Middle frontal gyrus (tissue), 1 donor: ENCODE results near the gene TEFM.
A peak's percentile ranks its signal among the peaks of the same experiment; 100 is the strongest.
"Not testable (repeated sequence)": the region's sequence is repeated elsewhere in the genome, so short reads cannot be mapped to it uniquely, and the experiment has no call there.

ENCODE experiments used
- DNase-seq: peaks from one replicate; pipeline ENCODE4 v3.0.0-alpha.2; 2015; ENCODE audit warnings: low spot score; ENCODE audit errors: extremely low spot score

Gene TEFM, protein sequence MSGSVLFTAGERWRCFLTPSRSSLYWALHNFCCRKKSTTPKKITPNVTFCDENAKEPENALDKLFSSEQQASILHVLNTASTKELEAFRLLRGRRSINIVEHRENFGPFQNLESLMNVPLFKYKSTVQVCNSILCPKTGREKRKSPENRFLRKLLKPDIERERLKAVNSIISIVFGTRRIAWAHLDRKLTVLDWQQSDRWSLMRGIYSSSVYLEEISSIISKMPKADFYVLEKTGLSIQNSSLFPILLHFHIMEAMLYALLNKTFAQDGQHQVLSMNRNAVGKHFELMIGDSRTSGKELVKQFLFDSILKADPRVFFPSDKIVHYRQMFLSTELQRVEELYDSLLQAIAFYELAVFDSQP

DNA sequence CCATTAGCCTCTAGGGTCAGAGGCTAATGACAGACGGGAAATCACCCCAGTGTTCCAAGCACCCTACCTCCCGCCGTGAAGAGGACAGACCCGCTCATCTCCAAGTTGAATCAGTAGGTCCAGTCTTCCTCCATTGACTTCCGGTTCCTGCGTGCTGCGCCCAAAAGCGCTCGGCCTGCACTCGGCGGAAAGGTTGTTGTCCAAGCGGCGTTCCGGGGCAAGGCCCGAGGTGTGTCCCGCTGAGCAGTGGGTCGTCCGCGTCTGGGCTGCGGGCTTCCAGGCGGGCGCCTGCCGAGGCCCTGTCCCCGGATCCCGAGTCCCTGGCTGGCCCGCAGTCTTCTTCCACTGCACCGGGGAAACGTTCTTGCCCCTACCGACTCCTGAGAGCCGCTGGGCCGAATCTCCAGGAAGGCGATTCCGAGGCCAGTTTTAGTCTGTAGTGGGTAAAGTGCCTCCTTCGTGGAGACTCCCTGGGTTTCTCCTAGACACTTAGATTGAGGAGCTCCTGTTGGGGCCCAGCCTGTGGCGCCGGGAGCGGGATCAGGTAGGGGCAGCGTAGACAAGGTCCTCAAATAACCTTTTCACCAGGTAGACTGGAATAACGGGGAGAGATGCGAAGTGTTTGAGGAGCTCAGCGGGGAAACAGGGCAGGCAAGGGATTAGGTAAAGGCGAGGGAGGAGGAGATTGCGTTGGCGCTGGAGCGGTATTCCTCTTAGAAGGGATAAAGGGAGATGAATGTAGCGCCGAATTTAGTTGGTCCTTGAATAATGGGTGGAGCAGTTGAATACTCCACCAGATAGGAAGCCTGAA, at the start of gene TEFM:
TSS of gene TEFM (minus strand) at position 138 of the 811 bp plus-strand sequence. CDS start at position 98, 40 bp downstream.
- peak; percentile 82 for DNase-seq

DNA sequence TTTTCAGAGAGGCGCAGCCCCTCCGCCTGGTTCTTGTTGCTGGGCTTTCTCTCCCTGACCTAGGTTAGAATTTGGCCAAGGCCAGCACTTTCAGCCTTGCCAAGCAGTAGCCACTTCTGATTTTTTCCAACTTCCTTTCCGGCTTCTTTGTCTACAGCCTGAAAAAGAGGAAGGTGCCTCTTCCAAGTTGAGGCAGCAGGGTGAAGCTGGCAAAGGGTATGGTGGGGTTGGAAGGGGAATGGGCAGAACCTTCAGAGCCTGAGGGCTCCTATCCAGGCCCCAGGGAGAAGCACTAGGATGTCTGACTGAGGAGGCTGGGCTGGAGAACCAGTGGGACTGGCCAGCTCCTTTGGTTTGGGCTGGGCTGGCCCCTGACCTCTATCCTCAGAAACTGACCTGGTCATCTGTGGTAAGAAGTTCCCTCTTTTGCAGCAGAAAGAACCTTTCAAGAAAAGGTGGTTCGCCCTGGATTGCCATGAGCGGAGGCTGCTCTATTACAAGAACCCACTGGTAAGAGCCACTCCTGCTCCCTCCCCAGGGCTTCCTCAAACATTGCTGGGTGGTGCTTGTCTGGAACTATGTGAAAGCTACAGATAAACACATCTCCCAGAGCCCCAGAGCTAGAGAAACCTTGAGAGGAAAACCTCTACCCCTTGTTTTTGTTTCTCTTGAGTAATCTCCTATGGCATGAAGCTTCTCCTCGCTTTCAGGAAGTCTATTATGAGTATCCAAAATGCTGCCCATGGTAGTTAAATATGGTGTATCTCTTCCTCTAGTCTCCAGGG, 48.2 kb upstream of the TEFM start:
- no peak for DNase-seq

DNA sequence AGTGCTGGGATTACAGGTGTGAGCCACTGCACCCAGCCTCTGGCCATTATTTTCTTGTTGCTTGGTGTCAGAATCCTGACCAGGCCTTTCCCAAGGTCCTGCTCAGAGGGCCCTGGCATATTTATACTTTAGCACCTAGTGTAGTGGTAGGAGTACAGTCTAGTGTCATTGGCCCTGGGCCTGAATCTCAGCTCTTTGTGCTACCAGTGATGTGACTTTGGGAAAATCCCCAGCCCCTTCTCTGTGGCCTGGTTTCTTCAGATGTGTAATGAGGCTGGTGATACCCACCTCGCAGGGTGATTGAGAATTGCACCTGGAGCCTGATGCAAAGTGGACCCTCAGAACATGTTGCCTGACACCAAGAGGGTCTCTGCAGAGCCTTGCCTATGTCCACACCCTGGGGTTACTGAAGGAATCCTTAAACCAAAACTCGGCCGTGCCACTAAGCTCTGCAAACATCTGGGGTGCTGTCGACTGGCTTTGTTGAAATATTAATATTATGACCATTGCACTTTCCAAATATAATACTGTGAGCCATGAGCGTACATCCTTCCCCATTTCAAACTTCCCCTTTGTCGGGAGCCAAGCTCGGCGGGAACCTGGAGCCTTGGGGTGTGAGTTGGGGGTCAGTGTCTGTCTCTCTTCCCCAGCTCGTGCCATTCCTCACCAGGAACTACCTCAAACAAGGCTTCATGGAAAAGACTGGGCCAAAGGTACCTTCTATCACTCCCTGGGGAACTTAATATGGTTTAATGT, 46.8 kb upstream of the TEFM start:
- no peak for DNase-seq

DNA sequence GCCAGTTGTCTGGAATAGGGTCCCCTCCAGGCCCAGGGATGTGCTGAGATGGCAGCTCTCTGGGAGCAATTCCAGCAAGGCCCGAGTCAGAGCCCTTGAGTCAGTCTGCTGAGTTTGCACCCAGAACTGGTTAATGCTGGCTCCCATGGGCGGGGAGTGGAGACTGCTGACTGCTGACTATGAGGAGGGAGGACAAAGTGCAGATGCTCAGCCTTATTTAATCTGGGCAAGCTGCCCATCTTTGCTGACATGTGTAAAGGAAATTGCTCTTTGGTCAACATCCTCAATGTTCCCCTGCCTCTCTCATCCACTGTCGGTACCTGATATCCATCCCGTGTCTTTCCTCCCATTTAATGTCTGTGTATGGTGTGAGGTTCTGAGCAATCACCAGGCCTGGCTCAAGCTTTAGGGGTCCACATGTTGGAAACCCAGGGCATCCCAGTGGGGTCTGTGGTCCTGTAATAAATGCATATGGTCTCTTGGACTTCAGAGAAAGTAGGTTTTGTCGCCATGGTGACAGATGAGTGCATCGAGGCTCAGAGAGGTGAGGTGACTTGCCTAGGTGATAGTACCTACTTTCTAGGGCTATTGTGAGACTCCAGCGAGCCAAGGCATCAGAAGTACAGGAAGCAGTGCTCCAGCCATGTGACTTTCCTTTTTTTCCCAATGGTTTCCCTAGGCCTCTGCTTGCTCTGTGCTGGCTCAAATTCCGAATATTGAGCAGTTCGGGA, 44.8 kb upstream of the TEFM start:
- DNase-seq = no peak

DNA sequence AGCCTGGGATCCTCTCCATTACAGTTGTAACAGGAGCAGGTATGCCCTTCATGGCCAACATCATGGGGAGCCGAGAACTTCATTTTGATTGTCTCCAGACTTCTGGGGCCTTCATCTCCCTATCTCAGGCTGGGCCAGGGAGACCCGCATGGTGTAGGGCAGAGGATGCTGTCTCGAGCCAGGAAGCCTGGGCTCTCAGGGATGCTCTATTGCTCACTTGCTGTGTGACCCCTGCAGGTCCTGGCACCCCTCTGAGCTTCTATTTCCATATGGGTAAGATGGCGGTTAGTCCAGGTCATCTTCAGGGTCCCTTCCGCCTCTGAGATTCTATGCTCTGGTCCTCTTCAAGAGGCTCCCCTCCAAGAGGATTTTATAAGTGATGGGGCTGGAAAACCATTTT, 44.2 kb upstream of the TEFM start:
- no peak for DNase-seq

DNA sequence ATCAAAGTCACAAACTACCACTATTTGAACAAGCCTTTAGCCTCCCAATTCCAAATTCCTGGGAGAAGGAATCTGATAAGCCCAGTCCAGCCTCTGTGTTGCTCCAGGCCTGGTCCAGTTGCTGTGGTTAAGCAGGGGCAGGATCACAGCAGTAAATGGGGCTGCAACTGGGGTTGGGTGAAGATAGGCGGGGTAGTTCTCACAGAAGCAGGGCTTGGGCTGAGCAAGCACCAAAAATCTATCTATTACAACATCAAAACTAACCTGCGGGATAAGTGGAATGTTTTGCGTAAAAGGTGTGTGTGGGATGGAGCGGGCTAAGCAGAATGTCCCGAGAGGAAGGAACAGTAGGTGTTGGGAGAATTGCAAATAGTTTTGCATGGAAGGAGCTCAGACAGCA, 41.8 kb upstream of the TEFM start:
- DNase-seq = no peak

DNA sequence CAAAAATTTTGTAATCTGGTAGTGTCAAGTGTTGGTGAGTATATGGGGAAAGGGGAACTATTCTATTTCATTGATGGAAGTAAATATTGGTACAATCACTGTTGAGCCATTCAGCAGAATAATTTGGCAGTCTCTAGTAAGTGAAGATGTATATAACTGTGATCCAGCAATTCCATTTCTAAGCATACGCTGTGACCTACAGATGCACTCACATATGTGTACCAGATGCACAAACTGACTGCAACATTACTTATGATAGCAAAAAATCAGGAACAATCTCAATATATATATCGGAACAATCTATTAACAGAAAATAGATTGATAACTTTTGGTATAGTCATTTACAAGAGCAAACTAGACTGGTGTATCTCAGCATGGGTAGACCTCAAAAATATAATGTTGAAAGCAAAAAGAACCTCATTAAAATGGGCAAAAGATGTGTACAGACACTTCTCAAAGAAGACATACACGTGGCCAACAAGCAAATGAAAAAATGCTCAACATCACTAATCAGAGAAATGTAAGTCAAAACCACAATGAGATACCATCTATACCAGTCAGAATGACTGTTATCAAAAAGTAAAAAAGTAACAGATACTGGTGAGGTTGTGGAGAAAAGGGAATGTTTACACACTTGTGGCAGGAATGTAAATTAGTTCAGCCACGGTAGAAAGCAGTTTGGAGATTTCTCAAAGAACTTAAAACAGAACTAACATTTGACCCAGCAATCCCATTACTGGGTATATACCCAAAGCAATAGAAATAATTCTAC, 36.5 kb upstream of the TEFM start:
- DNase-seq = no peak

DNA sequence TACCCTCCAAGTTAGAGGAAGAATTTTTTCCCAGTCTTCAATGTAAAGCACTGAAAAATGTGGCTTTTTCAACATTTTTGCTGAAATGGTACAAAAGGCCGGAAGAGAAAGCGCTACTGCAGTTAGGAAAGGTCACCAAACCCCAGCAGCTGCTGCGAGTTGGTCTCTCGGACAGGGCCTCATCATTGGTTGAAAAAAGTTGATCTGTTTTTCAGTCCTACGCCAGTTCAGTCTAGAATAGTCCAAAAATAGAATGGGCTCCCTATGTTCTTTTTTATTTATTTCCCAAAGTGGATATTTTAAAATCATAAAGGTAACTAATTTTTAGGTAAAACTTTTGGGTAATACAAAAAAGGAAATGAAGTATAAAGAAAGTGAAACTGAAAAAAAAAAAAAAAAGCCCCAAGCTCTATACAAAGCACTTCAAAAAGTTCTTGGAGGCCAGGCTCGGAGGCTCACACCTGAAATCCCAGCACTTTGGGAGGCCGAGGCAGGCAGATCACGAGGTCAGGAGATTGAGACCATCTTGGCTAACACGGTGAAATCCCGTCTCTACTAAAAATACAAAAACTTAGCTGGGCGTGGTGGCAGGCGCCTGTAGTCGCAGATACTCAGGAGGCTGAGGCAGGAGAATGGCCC, 33.1 kb upstream of the TEFM start:
- DNase-seq = no peak

DNA sequence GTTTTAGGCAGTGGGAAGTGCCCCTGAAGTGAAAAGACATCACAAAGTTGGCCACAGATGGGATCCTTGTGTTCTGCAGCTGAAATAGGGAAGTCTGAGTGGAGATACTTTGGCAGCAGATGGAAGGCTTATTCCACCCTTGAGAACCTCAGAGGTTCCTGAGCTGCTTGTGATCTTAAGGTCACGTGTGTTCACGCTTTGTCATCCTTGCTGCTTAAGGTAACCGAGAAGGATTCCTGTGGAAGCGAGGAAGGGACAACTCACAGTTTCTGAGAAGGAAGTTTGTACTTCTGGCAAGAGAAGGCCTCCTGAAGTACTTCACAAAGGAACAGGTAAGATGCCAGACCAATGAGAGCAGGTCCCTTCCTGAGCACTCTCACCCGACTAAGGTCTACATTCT, 27.9 kb upstream of the TEFM start:
- DNase-seq = no peak

DNA sequence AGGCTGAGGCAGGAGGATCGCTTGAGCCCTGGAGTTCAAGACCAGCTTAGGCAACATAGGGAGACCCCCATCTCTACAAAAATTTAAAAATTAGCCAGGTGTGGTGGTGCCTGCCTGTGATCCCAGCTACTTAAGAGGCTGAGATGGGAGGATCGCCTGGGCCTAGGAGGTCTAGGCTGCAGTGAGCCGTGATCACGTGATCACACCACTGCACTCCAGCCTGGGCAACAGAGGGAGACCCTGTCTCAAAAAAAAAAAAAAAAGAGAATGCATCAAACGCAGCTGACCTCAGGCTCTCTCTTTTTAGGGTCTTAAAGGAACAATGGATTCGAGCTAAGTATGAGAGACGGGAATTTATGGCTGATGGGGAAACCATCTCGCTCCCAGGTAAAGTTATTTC, 25.5 kb upstream of the TEFM start:
- DNase-seq = not testable (repeated sequence)

DNA sequence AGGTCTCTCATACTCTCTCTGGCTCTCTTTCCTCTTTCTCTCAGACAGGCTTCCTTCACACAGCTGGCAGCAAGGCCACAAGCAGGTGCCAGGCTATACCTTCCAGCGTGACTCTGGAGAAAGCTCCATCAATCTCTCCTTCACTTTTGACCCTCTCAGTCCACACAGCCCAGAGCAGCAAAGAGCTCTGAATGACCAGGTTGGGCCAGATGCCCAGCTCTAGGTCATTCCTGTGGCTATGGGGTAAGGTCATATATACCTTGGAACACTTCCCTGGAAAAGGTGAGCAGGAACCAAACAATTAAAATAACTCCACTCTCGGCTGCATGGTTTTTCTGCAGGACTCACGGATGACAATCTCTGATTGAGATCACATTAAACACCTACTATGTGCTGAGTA, 24.5 kb upstream of the TEFM start:
- DNase-seq = no peak

DNA sequence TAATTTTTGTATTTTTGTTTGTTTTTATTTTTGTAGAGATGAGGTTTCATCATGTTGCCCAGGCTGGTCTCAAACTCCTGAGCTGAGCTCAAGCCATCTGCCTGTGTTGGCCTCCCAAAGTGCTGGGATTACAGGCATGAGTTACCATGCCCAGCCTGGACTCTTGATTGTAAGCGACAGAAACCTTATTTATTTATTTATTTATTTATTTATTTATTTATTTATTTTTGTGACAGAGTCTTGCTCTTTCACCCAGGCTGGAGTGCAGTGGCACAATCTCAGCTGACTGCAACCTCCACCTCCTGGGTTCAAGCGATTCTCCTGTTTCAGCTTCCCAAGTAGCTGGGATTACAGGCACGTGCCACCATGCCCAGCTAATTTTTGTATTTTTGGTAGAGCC, 23.8 kb upstream of the TEFM start:
- not testable (repeated sequence) for DNase-seq

DNA sequence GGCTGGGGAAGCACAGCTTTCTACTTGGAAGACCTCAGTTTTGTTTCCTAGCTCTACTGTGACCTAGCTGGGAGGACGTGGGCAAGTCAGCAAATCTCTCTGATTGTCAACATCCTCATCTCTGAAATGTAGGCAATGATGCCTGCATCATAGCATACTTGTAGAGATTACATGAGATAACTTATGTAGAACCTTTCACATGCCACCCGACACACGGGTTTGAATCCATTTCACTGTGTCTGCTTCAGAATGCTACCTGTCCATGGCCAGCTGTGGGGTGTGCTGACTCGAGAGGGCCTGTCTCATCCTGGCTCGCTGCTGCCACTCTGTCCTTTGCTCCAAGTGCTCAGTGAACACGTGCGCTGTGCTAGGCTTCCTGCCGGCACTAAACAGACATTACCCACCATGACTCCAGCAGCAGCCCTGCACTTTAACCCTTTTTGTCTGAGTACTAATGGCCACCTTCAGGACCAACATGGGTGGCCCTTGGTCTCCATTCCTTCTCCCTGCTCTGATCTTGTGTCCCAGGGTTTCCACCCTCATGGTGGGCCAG, 23.1 kb upstream of the TEFM start:
- DNase-seq = no peak

DNA sequence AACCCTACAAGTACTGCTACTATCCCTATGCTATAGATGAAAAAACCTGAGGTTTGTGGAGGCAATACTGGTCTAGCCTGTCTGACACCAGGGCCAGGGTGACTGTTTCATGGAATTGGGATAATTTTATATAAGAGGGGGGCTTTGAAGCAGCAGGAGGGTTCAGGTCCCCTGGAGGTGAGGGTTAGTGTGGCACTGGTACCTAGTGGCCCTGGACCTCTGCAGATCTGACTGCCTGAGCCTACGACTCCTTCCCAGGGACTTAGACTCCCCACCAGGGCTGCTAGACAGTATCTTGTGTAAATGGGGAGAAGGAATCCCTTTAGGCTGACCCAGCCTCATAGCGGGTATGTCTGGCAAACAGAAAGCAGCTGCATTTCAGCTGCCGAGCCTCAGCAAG, 22.5 kb upstream of the TEFM start:
- DNase-seq = no peak

DNA sequence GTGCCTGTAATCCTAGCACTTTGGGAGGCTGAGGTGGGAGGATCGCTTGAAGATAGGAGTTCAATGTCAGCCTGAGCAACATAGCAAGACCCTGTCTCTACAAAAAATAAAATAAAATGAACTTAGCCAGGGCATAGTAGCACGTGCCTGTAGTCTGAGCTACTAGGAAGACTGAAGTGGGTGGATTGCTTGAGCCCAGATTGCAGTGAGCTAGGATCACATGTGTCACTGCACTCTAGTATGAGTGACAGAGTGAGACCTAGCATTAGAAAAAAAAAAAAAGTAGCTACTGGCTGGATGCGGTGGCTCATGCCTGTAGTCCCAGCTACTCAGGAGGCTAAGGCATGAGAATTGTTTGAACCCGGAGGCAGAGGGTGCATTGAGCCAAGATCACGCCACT, 21.7 kb upstream of the TEFM start:
- DNase-seq = no peak

DNA sequence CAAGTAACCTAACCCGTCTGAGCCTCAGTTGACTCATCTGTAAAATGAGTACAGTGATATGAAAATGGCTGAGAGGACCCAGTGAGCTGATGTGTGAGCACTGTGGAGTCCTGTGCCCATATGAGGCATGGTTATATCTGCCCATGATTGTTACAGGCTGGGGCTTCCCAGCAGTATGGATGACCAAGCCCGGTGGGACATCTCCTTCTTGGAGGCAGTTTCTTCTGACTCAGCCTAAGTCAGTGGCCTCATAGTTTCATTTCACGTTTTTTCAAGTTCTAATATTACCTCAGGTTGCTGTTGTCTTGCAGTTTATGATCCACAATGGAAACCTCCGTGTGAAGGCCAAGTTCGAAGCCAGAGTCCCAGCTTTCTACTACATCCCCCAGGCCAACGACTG, 20.5 kb upstream of the TEFM start:
- no peak for DNase-seq

DNA sequence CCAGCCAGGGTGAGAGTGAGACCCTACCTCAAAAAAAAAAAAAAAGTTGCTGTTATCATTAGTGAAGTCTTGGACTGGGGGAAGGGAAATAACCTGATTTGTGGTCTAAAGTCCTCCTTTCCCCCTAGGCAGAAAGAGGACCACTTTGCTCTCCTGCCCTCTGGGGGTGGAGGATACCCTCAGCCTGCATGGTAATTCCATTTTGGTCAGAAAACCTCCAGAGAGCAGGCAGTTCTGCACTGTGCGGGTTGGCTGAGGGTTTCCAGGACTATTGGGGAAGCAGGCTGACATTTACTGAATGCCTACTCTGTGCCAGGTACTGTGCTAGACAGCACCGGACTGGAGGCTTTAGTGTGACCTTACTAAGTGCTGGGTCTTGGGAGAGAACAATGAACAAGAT, 18.3 kb upstream of the TEFM start:
- DNase-seq = no peak

DNA sequence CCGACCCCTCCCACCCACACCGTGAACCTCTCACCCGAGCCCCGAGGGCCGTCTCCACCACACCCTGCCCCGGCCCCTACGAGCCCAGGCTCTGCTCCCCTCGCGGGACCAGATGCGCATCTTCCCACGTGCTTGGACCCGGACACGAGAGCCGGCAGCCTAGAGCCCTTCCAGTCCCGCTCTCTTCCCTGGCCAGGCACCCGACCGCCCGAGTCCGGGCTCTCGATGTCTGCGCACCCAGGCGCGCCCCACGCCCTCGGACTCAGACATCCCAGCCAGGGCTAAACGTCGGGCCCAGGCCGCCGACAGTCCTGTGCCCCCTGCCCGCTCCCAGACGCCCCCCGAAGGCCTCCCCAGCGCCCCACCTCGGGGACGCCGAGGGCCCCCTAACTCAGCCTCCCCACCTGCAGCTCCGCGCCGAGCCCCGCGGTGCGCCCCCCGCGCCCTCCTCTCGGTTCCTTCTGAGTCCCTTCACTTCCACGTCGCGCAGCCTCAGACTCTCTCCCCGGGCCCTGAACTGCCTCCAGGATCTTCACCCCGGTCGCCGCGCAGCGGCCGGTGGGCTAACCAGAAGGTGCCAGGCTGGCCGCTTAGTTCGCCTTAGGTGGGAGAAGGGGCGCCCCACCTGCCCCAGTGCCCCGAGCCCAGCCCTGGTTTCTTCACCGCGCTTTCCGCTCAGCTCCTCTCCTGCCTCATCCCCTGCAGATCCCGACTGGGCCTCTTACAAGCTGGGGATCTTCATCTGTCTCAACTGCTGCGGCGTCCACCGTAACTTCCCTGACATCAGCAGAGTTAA, 16.4 kb upstream of the TEFM start:
- DNase-seq = no peak
